NCI-H748 treated with DMSO at 0.1 percent for 48 hours (cell line): ENCODE results near the gene PRSS58.

Experiments used
- DNase-seq: peaks from one replicate; lab custom pipeline; 2025; lab: John Stamatoyannopoulos, UW

PRSS58 gene

GRCh38 chr7:142257958-142258357 is at the start of gene PRSS58:
TSS of gene PRSS58 (minus strand) at chr7:142258058. CDS start at chr7:142257707, 351 bp downstream.
- no peak for DNase-seq

- no peak for DNase-seq
Observed at GRCh38 chr7:142307246-142307900, 49.5 kb upstream of the PRSS58 start.

GRCh38 chr7:142303650-142304049 is 45.8 kb upstream of the PRSS58 start:
- DNase-seq: no peak

DNA sequence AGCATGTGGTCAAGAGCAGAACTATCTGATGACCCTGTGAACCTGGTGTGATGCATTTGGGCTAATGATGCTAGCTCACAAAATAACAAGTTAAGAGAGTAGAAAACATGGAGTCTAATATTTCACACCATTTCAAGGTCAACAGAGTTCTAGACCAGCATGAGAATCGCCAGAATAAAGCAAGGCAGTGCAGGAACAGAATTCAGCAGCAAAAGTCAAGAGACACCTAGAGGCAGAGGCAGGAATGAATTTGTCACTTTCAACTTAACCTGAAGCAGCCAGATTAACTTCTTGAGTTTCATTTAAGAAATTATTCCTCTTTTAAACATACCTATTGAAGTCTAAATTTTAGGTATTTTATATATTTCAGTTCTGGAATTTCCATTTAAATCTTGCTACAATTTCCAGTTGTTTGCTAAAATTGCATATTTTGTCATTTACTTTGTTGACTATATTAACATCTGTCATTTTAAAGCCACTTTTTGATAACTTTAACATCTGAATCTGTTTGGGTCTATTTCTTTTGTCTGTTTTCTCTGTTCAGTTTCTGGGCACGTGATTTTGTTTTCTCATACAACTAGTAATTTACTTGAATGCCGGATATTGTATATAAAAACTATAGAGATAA is 44.2 kb upstream of the PRSS58 start:
- DNase-seq: no peak

GRCh38 chr7:142301299-142301698 is 43.4 kb upstream of the PRSS58 start:
- no peak for DNase-seq

GRCh38 chr7:142300689-142301088 is 42.8 kb upstream of the PRSS58 start:
- no peak for DNase-seq

- no peak for DNase-seq
Observed at GRCh38 chr7:142299237-142299781, 41.5 kb upstream of the PRSS58 start.

DNA sequence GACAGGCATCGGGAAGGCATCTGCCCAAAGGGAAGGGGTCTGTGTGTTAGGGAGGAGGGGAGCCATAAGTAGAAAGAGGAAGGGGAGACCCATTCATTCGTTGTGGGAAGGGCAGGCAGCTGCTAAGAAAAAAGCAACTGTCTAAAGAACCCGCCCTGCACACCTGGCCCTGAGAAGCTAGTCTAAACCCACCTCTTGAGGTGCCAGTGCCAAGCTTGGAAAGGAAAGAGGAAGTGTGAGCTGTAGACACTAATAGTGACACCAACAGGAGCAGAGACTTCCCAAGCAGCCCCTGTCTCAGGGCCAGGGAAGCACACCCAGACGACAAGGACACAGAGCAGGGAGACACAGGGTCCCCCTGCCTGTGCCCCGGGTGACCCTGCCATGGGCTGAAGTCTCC is 40.8 kb upstream of the PRSS58 start:
- DNase-seq: no peak

DNA sequence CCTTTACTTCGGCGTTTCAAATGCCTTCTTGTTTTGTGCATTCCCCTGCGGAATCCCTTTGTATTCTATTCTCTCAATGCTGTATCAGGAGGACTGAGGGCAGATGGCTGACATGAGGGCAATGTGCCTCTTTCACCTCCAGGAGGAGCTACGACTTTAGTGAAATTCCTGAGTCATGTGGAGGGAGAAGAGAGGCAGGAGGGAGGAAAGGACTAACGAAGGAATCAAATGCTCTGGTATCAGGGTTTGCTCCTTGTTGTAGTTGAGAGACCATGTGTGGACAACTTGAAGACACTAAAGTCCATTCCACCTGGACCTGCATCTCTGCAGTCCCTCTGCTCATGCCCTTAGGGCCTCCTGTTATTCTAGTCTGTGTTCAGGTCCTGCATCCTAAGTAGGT is 40.2 kb upstream of the PRSS58 start:
- DNase-seq: no peak

DNA sequence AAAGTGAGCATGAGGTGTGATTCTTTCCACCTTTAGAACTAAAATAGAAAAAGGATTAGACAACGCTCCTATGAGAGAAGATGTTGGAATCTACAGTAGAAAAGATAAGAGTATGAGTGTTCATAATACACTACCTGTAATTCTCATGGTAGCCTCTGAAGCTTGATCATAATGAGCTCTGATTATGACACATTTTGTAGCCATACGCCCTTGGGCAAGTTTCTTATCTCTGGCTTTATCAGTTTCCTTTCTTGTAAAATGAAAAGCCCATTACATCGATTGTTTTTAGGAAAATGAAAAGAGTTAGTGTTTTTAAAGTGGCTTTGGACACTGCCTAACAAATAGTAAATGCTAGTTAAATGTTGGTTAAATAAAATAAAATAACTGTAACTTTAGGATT is 22.4 kb upstream of the PRSS58 start:
- no peak for DNase-seq

DNA sequence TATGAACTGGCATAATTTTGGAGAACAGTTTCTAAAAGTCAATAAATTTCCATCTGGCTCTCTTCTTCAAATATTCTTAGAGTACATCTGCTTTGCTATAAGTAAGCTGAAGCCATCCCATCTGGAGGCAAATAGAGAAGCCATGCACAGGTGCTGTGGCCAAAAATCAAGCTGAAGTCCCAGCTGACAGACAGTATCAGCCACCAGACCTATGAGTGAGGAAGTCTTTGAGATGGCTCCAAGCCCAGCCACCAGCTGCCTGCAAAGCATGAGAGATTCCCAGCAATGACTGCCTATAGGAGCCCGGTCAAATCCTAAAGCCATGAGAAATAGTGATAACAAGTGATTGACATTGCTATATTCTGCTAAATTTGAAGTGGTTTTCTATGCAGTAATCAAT is 21.7 kb upstream of the PRSS58 start:
- no peak for DNase-seq

GRCh38 chr7:142275028-142275427 is 17.2 kb upstream of the PRSS58 start:
- DNase-seq: no peak

- no peak for DNase-seq
Observed at GRCh38 chr7:142272841-142273240, 15.0 kb upstream of the PRSS58 start.

- DNase-seq: no peak
Observed at GRCh38 chr7:142263598-142264380, 5.9 kb upstream of the PRSS58 start.

- no peak for DNase-seq
Observed at GRCh38 chr7:142250705-142251104, 7.2 kb downstream of the PRSS58 start.

DNA sequence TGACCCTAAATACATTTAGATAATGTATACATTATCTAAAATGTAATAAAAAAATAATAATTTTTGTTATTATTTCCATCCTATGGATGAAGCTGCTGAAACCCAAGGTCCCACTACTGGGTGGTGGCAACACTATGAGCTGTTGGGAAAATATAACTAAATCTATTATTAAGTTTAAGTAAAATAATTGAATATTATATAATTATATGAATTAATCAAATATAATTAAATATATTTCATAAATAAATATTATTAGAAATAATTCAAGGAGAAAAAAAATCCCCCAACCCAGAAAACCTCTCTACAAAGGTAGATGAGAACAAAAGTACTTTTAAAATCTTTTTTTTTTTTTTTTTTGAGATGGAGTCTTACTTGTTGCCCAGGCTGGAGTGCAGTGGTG is 7.9 kb downstream of the PRSS58 start:
- no peak for DNase-seq

- DNase-seq: no peak
Observed at GRCh38 chr7:142248166-142249160, 9.4 kb downstream of the PRSS58 start.

DNA sequence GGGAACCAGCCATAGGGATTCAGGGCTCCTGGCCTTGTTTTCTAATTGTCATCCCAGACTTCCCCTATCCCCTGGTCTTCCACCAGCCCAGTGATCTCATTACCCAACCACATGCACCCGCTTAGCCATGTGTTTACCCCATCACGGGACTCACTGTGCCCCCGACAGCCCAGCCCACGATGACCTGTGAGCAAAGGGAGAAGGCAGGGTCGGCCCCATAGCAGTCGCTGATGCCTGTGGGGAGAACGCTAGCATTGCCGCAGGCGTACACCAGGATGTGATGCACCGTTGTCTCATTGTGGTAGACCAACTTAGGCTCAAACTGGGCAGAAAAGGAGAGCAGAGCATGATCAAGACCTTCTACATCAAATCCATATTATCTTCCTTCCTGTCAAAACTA is 14.0 kb downstream of the PRSS58 start:
- no peak for DNase-seq

DNA sequence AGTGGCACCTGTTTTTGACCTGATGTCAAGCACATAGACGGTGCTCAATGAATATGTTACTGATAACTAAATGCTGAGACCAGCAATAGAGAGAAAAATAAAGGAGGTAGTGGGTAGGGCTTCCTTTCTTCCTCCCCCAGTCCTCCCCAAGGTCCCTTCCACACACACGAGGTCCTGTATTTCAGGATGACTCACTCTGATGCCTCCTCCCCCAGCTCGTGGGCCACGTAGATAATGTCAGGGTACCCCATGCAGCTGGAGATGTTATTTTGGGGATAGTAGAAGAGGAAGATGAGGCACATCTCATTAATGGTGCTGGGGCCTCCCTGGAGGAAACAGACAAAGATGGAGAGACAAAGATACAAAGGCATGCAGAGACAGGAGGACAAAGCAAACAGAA is 17.3 kb downstream of the PRSS58 start:
- DNase-seq: no peak

GRCh38 chr7:142231716-142232115 is 26.1 kb downstream of the PRSS58 start:
- DNase-seq: no peak

DNA sequence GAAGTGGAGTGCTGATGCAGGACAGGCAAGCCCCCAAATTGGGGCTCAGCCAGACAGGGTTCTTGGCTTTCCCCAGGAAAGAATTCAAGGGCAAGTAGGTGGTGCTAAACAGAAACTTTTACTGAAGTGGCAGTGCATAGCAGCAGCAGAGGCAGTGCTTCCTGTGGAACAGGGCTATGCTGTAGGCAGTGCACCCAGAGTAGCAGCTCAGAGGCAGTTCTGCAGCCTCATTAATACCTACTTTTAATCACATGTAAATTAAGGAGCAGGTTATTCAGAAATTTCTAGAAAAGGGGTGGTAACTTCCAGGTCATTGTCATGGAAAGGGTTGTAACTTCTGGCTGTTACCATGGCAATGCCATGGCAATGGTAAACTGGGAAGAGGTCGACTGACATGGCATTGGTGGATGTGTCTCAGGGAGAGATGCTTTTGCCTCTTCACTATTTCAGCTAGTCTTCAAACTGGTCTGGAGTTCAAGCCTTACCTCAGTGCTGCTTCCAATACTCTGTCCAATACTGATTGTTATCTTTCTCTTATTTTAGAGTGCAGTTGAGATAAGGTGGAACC is 29.2 kb downstream of the PRSS58 start:
- no peak for DNase-seq
